IPS DF 19.7 (cell line): ENCODE measurements around the gene GNB1L.

ENCODE experiments used
- DNase-seq: peaks from one replicate; pipeline ENCODE4 v3.0.0-alpha.2; 2013; ENCODE audit warnings: low read depth, low spot score

The GNB1L gene

GRCh38 chr22:19751497-19752245 is 103.0 kb downstream of the GNB1L start:
- DNase-seq = no peak

- DNase-seq = no peak
Measured at GRCh38 chr22:19750507-19751490, 103.9 kb downstream of the GNB1L start.

- DNase-seq = no peak
Measured at GRCh38 chr22:19749876-19750275, 104.8 kb downstream of the GNB1L start.

- no peak for DNase-seq
Measured at GRCh38 chr22:19748991-19749664, 105.5 kb downstream of the GNB1L start.

GRCh38 chr22:19748139-19748538 is 106.5 kb downstream of the GNB1L start:
- no peak for DNase-seq

- no peak for DNase-seq
Measured at GRCh38 chr22:19747551-19747950, 107.1 kb downstream of the GNB1L start.

- DNase-seq = no peak
Measured at GRCh38 chr22:19746726-19747125, 107.9 kb downstream of the GNB1L start.

GRCh38 chr22:19745155-19746101 is 109.2 kb downstream of the GNB1L start:
- no peak for DNase-seq

- no peak for DNase-seq
Measured at GRCh38 chr22:19744350-19745006, 110.2 kb downstream of the GNB1L start.

- no peak for DNase-seq
Measured at GRCh38 chr22:19743651-19744050, 111.0 kb downstream of the GNB1L start.

- DNase-seq = no peak
Measured at GRCh38 chr22:19743081-19743480, 111.6 kb downstream of the GNB1L start.

- no peak for DNase-seq
Measured at GRCh38 chr22:19742160-19743066, 112.3 kb downstream of the GNB1L start.

GRCh38 chr22:19741053-19741452 is 113.6 kb downstream of the GNB1L start:
- DNase-seq = no peak

- no peak for DNase-seq
Measured at GRCh38 chr22:19740586-19740985, 114.1 kb downstream of the GNB1L start.

- DNase-seq = no peak
Measured at GRCh38 chr22:19739911-19740449, 114.7 kb downstream of the GNB1L start.

- DNase-seq = no peak
Measured at GRCh38 chr22:19739448-19739895, 115.2 kb downstream of the GNB1L start.

GRCh38 chr22:19738664-19739447 is 115.8 kb downstream of the GNB1L start:
- DNase-seq = no peak
